NCI-H226 (cell line): ENCODE results near the gene NKX2-4.
"Not testable (repeated sequence)": the region's sequence is repeated elsewhere in the genome, so short reads cannot be mapped to it uniquely, and the experiment has no call there.

Source experiments
- DNase-seq: peaks from one replicate; pipeline ENCODE4 v3.0.0-alpha.2; 2015

The NKX2-4 gene

GRCh38 chr20:21397341-21398108, at the start of gene NKX2-4:
TSS of gene NKX2-4 (minus strand) at chr20:21397526. CDS start at chr20:21397399, 127 bp downstream.
- DNase-seq, result no peak

GRCh38 chr20:21437816-21438215, 40.5 kb upstream of the NKX2-4 start:
- no peak for DNase-seq

GRCh38 chr20:21437248-21437647, 39.9 kb upstream of the NKX2-4 start:
- no peak for DNase-seq

GRCh38 chr20:21436205-21436604, 38.9 kb upstream of the NKX2-4 start:
- peak; percentile 95 for DNase-seq

- DNase-seq, result peak; percentile 44
Observed at GRCh38 chr20:21435576-21435975, 38.2 kb upstream of the NKX2-4 start.

- peak; percentile 80 for DNase-seq
Observed at GRCh38 chr20:21433329-21433890, 36.1 kb upstream of the NKX2-4 start.

GRCh38 chr20:21432911-21433310, 35.6 kb upstream of the NKX2-4 start:
- DNase-seq, result peak; percentile 44

GRCh38 chr20:21430020-21430419, 32.7 kb upstream of the NKX2-4 start:
- DNase-seq, result peak; percentile 19

GRCh38 chr20:21424846-21425245, 27.5 kb upstream of the NKX2-4 start:
- no peak for DNase-seq

GRCh38 chr20:21423712-21424111, 26.4 kb upstream of the NKX2-4 start:
- DNase-seq, result not testable (repeated sequence)

GRCh38 chr20:21421601-21422236, 24.4 kb upstream of the NKX2-4 start:
- no peak for DNase-seq

- DNase-seq, result not testable (repeated sequence)
Observed at GRCh38 chr20:21419147-21419546, 21.8 kb upstream of the NKX2-4 start.

GRCh38 chr20:21413996-21414395, 16.7 kb upstream of the NKX2-4 start:
- not testable (repeated sequence) for DNase-seq

GRCh38 chr20:21411725-21412124, 14.4 kb upstream of the NKX2-4 start:
- DNase-seq, result no peak

GRCh38 chr20:21399005-21399475, 1.7 kb upstream of the NKX2-4 start:
- no peak for DNase-seq

GRCh38 chr20:21398109-21399004, 1.0 kb upstream of the NKX2-4 start:
- DNase-seq, result no peak

GRCh38 chr20:21396599-21397340, 556 bp downstream of the NKX2-4 start:
- no peak for DNase-seq

GRCh38 chr20:21395666-21396598, 1.4 kb downstream of the NKX2-4 start:
- no peak for DNase-seq

- no peak for DNase-seq
Observed at GRCh38 chr20:21395051-21395665, 2.2 kb downstream of the NKX2-4 start.

- no peak for DNase-seq
Observed at GRCh38 chr20:21394551-21394950, 2.8 kb downstream of the NKX2-4 start.
